Naive B cell (primary cell): ENCODE measurements around the gene C22orf23. TPM values are rescaled to one million over a fixed set of nuclear protein-coding genes. Genes with fewer than 3 reads are reported as not detected.

Source experiments
- polyA plus RNA-seq, 6 donors: library from polyadenylated mRNA; unstranded; fragments of 300-500 nt; fragmentation: Illumina TruSeq; gene quantifications; one replicate each; pipeline ENCODE4 v1.2.3, GENCODE V29; 2021; ENCODE audit warnings: low read depth in 6 of 6

Gene C22orf23
- polyA plus RNA-seq, 6 donors from 2014 or later, result not detected

Other genes starting within 250 kb of the C22orf23 start
- not detected for gene GCAT, start 145.7 kb downstream of the C22orf23 start, polyA plus RNA-seq
- gene GALR3, start 130.2 kb downstream of the C22orf23 start, polyA plus RNA-seq, result not detected
- 10 to 100 TPM in 4 of 6 donors, 1 to 10 TPM in 2; 2.6 to 19.3 (median 14.4) TPM for gene ANKRD54, start 109.3 kb downstream of the C22orf23 start, polyA plus RNA-seq
- gene EIF3L, start 104.2 kb downstream of the C22orf23 start, polyA plus RNA-seq, result 100 to 1,000 TPM; 260 to 316 (median 300) TPM
- gene MICALL1, start 47.3 kb downstream of the C22orf23 start, polyA plus RNA-seq, result 1 to 10 TPM; 2.6 to 8.0 (median 3.1) TPM
- 100 to 1,000 TPM; 113 to 131 (median 123) TPM for gene POLR2F, start 98 bp upstream of the C22orf23 start, polyA plus RNA-seq
- gene SOX10, start 31.0 kb upstream of the C22orf23 start, polyA plus RNA-seq, result not detected
- 1 to 10 TPM; 2.6 to 9.7 (median 9.3) TPM for gene PICK1, start 103.8 kb upstream of the C22orf23 start, polyA plus RNA-seq
- not detected for gene SLC16A8, start 130.6 kb upstream of the C22orf23 start, polyA plus RNA-seq
- not detected for gene BAIAP2L2, start 157.1 kb upstream of the C22orf23 start, polyA plus RNA-seq
- 1 to 10 TPM in 5 of 6 donors, not detected in 1; 2.7 to 7.6 (median 3.9) TPM for gene PLA2G6, start 228.2 kb upstream of the C22orf23 start, polyA plus RNA-seq
- gene MAFF, start 248.4 kb upstream of the C22orf23 start, polyA plus RNA-seq, result 1 to 10 TPM in 5 of 6 donors, not detected in 1; 1.0 to 2.9 (median 1.6) TPM